Measurements from ENCODE around the gene SIGLEC1.

- TF ChIP-seq POLR2A (IDR thresholded peaks at IDR 0.05; ENCODE audit: low read depth, low read length): no peak
- no peak for TF ChIP-seq TAF1 (IDR thresholded peaks at IDR 0.05; ENCODE audit: borderline replicate concordance, low read depth, low read length)
- TF ChIP-seq POLR2AphosphoS5 (IDR thresholded peaks at IDR 0.05; ENCODE audit: low read depth, low read length): no peak
Measured at GRCh38 chr20:3752386-3752759, 40.0 kb upstream of the SIGLEC1 start.
